NCI-H1417 (cell line): ENCODE data around the gene ATP5F1B.
"Not testable (repeated sequence)": the region's sequence is repeated elsewhere in the genome, so short reads cannot be mapped to it uniquely, and the experiment has no call there.

Experiments used
- DNase-seq, 3 experiments: peaks; one replicate each; lab custom pipeline; 2025; lab: John Stamatoyannopoulos, UW

Gene ATP5F1B

DNA sequence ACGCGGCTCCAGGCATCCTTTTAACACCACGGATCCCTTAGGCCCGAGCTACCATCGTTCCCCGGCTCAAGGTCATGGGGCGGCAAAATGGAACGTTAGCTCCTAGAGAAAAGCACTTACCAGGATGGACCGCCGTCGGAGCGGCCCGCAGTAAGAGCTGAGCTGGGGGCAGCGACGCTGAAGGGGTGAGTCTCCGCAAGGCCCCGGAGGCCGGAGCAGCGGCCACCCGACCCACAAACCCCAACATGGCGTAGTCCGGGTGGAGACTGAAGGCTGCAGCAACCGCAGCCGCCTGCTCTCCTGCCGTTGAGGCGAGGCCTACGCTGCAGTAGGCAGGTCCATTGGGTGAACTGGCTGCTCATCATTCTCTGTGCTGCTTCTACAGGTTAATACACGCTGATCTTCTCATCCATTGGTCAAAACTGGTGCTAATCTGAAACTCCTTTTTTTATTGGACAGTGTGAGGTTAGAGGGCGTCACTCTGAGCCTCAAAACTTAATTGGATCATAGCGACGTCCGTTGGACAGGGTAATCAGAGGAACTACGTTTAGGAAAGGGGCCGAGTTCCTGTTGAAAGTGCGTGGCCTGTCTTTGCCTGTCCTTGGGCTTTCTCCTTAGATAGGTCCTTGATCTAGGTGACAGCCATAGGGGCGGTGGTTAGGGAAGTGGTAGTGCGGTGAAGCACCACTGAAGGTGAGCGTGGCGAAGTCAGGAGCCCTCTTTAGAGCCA lies at the start of gene ATP5F1B:
Gene ATP5F1B (minus strand): TSS at position 268 of the 730 bp plus-strand sequence. CDS start 21 bp downstream, at position 247.
- DNase-seq, result peak; percentile 99 to 100 (median 99)

DNA sequence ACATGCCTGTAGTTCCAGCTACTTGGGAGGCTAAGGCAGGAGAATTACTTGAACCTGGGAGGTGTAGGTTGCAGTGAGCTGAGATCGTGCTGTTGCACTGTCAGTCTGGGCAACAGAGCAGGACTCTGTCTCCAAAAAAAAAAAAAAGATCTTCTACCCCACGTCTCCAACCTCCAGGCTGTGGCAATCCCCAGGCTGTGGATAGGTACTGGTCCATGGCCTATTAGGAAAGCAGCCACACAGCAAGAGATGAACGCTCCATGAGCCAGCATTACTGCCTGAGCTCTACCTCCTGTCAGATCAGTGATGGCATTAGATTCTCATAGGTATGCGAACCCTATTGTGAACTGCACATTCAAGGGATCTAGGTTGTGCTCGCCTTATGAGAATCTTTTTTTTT lies 48.4 kb upstream of the ATP5F1B start:
- no peak for DNase-seq

DNA sequence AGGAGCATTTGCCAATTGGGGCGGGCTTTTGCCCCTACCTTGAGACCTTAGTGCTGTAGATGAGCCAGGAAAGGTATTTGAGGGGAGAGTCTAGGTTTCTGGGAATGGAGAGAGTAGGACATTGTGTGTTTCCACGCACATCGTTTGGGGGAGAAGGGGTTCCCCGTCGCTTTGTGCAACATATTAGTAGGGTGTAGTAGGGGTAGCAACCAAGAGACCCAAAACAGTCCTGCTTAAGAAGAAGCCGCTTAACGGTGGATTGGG lies 43.0 kb upstream of the ATP5F1B start:
- no peak for DNase-seq

DNA sequence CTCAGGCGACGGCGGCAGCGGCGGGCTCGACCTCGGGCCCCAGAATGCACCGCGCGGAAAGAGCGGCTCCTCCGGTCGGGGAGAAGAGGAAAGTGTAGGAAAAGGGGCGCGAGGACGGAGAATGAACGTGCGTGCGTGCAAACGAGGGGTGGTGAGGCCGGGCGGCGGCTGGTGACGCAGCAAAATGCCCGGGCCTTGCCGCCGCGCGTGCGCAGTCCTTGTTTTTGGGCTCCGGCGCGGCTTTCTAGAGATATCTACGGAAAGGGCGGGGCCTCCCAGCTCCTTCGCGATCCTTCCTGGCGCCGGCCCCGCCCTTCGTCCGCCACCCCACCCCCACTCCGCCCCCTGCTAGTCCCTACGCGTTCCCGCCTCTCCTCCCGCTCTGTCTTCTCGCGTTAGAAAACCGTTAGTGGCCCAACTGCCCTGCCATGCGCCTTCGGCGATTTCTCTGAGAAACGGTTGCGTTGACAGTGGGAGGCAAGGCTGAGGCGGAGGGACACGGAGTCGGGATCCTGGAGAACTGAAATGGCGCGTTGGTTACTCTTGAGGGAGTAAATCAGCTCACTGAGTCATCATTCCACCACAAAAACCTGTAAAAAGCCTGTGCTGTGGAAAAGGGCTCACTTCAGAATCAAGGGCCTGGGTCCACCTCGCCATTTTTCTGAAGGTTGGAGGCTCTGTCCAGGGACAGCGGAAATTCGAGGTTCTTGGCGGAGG lies 42.5 kb upstream of the ATP5F1B start, which contains the start of gene PTGES3:
Gene PTGES3 (minus strand): TSS at position 156 of the 717 bp plus-strand sequence. CDS start 285 bp downstream, outside the sequence.
- DNase-seq, result peak; percentile 99 to 100 (median 99)

DNA sequence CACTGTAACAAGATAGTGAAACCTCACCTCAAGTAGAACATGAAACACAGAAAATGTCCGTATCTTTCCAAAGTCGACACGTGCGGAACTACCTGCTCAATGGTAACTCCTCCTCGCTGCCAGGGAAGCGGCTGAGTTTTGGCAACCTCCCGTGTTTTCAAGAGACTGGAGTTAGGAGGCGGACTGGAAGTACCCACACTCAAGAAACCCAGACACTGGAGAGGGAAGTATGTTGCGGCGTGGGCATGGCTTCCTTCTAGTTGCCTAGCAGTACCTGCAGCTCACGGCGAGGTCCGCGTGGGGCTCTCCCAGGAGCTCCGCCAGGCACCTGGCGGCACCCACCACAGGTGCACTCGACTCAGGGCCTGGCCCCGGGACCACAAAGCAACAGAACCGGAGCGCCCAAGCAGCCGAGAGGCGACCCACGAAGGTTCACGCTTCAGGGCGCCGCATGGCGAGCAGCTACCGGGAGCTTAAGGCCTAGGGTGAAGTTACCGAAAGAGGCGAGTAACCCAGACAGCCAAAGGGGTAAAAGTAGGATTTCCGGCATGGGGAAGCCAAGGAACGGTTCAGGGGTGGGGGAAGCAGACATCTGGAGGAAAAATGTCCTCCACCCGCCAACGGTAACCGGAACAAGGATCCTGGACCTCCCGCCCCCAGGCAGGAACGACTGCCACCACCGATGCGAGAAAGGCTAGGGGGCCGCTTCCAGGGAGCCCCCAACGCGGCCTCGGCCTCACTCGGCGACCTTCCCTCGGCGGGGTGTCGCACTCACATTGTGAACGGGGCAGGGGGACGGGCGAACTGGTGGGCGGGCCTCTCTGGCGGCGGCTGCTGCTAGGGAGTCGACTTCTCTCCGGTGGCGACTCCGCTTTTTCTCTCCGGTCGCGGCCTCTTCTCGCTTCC lies 41.7 kb upstream of the ATP5F1B start:
- peak; percentile 78 to 86 (median 85) for DNase-seq

DNA sequence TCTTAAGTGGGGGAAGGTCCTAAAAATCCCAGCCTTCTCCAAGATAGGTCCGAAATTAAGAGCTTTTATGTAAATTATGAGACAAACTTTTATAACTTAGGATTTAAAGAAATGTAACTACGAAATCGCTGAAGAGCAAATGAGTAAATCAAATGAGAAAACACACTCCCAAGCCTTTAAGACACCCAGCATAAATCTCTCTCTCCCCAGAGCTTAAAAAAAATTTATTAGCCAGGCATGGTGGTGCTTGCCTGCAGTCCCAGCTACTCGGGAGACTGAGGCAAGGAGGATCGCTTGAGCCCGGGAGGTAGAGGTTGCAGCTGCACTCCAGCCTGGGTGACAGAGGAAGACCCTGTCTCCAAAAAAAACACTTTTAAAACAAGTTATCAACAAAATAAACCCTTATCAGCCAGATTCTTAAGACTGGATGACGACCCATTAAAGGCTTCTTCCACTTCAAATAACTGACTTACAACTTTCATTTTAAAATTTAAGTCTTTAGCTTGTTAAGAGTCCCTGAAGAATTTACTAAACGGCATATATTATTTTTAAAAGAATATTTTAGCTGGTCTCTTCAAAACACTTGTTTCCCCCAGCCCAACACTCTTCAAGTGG lies 39.1 kb upstream of the ATP5F1B start:
- no peak for DNase-seq

DNA sequence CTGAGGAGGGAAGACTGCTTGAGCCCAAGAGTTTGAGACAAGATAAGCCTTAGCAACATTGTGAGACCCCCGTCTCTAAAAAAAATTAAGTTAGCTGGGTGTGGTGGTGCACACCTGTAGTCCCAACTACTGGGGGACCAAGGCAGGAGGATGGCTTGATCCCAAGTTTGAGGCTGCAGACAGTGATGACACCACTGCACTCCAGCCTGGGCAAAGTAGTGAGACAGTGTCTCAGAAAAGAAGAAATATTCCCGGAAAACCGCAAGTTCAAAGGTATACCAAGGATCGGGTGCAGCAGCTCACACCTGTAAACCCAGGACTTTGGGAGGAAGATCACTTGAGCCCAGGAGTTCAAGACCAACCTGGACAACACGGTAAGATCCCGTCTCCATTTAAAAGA lies 36.5 kb upstream of the ATP5F1B start:
- DNase-seq, result no peak

DNA sequence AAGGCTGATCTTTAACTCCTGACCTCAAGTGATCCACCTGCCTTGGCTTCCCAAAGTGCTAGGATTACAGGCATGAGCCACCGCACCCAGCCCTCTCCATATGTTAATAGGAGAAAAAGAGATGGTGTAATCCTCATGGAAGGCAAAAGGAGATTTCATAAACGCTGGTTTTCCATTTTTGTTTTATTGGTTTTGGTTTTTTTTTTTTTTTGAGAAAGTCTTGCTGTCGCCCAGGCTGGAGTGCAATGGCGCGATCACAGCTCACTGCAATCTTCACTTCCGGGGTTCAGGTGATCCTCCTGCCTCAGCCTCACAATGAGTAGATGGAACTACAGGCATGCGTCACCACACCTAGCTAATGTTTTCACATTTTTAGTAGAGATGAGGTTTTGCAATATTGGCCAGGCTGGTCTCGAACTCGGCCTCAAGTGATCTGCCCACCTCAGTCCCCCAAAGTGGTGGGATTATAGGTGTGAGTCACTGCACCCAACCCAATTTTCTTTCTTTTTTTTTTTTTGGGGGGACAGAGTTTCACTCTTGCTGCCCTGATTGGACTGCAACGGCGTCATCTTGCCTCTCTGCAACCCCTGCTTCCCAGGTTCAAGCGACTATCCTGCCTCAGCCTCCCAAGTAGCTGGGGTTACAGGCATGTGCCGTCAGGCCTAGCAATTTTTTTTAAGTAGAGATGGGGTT lies 34.2 kb upstream of the ATP5F1B start:
- DNase-seq, result no peak

DNA sequence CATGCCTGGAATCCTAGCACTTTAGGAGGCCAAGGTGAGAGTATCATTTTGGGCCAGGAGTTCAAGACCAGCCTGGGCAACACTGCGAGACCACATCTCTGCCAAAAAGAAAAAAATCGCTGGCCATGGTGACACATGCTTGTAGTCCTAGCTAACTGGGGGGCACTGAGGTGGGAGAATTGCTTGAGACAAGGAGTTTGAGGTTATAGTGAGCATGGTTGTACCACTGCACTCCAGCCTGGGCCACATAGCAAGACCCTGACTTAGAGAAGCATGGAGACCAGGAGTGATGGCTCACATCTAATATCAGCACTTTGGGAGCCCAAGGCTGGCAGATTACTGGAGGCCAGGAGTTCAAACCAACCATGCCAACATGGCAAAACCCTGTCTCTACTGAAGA lies 33.1 kb upstream of the ATP5F1B start:
- DNase-seq, result no peak

DNA sequence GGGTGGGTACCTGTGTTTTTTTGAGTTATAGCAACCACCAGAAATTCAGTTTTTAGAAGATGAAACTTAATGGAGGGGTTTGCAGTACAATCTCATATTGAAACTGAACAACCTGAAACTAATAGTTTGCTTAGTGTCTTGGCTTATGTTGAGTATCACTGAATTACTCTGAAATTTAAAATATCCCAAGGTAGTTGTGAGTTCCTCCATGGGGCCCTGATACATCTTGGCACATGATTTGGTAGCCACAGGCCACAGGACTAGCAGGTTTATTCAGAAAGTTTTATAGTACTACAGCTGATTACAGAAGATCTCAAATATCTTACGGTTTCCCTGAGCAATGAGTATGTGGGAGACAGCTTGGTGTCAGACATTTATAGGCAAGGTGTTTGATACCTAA lies 31.9 kb upstream of the ATP5F1B start:
- no peak for DNase-seq

DNA sequence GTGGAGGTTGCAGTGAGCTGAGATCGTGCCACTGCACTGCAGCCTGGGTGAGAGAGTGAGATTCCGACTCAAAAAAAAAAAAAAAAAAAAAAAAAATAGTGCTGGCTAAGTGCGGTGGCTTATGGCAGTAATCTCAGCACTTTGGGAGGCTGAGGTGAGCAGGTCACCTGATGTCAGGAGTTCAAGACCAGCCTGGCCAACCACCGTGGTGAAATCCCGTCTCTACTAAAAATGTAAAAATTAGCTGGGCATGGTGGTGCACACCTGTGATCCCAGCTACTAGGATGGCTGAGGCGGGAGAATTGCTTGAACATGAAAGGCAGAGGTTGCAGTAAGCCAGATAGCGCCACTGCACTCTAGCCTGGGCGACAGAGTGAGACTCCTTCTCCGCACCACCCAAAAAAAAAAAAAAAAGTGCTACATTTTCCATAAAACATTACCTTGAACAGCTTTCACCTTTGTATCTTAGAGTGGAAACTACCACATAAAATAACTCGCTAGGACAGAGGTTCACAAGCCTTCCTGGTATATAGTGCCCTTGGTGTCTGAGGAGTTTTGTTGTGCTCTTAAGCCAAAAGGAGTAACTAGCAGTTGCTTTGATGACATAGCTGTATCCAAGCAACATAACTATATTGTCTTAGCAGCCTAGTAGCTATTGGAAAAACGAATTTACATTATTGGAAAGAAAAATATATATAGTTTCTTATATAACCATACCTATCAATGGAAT lies 31.2 kb upstream of the ATP5F1B start:
- DNase-seq, result no peak

DNA sequence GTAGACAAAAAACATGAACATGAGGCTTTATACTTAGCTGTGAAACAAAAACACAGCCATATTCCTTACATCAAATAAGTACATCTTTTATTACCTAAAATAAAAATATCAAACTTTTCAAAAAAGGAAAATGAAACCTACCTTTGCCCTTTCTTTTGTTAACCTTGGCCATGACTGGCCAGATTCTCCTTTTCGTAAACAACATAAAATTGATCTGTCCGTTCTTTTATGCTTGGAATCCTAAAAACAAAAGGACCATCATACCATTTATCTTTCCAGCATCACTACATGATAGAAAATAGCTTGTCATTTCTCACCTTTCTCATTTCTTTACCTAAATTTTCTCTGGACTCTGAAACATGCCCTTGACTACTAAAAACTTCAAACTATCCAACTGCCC lies 25.8 kb upstream of the ATP5F1B start:
- DNase-seq, result no peak

DNA sequence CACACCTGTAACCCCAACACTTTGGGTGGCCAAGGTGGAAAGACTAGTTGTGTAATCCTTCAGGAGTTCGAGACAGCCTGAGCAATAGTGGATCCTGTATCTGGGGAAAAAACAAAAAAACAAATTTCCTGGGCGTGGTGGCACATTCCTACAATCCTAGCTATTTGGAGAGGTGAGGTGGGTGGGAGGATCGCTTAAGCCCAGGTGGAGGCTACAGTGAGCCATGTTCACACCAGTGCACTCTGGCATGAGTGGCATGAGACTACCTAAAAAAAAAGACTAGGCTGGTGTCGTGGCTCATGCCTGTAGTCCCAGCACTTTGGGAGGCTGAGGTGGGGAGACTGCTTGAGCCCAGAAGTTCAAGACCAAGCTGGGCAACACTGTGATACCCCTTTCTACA lies 25.1 kb upstream of the ATP5F1B start:
- no peak for DNase-seq

DNA sequence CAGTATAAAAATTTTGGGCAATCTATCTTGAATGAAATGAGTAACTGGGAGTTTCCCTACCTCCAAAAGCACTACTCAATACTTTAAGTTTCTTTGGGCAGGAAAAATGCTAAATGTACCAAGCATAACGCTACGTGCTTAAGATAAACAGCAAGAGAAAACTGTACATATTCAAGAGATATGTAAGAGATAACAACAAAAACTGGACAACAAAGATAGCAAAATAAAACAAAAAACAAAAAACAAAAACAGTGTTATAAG lies 22.3 kb upstream of the ATP5F1B start:
- DNase-seq, result no peak

DNA sequence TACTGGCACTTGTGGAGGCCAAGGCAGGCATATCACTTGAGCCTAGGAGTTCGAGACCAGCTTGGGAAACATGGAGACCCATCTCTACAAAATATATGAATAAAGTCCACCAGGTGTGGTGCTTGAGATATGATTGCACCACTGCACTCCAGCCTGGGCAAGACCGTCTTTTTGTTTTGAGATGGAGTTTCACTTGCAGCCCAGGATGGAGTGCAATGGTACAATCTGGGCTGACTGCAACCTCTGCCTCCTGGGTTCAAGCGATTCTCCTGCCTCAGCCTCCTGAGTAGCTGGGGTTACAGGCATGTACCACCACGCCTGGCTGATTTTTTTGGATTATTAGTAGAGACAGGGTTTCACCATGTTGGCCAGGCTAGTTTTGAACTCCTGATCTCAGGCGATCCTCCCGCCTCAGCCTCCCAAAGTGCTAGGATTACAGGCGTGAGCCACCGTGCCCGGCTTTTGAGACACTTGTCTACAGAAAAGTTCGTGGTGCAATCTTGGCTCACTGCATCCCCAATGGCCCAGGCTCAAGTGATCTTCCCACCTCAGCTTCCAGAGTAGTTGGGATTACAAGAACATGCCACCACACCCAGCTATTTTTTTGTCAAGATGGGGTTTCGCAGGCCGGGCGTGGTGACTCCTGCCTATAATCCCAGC lies 16.3 kb upstream of the ATP5F1B start:
- no peak for DNase-seq

DNA sequence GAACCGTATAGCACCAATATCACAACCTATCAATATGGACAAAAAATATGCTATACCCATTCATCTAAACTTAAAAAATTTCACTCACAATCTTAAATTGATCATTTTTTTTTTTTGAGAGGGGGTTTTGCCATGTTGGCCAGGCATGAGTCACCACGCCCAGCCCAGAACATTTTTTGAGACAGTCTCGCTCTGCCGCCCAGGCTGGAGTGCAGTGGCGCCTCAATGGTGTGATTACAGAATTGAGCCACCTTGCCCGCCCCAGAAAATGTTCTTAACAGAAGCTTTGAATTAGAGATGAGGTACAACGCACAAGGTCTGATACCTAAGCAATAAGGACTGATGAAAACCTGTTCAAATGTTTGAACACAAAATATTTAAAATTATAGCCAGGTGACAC lies 15.8 kb upstream of the ATP5F1B start:
- no peak for DNase-seq

DNA sequence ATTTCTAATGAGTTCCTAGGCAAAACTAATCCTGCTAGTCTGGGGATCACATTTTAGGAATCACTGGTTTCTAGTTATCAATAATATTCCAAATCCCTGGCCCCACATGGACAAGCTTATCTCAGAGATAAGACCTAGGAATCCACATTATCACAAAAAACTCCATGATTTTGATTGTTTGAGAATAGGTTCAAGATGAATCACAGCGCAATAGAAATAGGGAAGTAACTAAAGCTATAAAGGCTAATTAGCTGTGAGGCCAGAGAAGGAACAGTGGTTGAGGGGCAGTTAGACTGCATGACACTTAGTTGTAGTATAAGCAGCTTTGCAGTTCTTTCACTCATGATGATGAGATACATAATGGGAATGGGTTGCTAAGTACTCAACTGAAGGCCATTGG lies 13.1 kb upstream of the ATP5F1B start:
- no peak for DNase-seq

DNA sequence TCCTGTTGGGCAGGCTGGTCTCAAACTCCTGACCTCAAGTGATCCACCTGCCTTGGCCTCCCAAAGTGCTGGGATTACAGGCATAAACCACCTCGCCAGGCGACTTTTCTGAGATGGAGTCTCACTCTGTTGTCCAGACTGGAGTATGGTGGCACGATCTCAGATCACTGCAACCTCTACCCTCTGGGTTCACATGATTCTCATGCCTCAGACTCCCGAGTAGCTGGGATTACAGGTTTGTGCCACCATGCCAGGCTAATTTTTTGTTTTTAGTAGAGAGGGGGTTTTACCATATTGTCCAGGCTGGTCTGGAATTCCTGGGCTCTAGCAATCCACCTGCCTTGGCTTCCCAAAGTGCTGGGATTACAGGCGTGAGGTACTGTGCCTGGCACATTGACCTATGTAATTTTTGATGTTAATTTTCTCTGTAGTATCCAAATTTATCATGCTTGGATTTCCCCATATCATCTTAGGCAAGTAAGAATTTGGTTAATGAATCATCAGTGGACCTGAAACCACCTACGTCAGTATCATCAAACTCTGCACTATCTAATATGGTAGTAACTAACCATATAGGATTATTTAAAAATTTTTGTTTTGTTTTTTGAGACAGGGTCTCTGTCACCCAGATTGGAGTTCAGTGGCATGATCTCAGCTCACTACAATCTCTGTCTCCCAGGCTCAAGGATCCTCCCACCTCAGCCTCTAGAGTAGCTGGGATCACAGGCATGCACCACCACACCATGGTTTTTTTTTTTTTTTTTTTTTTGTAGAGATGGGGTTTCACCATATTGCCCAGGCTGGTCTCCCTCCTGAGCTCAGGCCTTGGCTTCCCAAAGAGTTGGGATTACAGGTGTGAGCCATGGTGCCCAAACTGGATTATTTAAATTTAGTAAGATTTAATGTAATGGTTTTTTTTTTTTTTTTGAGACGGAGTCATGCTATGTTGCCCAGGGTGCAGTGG lies 11.9 kb upstream of the ATP5F1B start:
- no peak for DNase-seq

DNA sequence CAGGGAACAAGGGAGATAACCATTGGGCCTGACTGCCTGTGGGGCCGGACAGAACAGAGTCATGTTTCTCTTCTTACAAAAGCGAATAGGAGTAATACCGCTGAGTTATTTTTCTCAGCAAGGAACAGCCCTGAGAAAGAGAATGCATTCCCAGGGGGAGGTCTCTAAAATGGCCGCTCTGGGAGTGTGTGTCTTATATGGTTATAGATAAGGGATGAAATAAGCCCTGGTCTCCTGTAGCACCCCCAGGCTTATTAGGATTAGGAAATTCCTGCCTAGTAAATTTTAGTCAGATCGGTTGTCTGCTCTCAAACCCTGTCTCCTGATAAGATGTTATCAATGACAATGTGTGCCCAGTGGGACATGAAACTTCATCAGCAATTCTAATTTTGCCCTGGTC lies 8.0 kb upstream of the ATP5F1B start:
- DNase-seq, result not testable (repeated sequence)
